Kidney epithelial cell (primary cell): Measurements from ENCODE around the gene ADAMTS4. TPM values are rescaled to one million over a fixed set of nuclear protein-coding genes. Genes with fewer than 3 reads are reported as not detected.

ENCODE experiments used
- DNase-seq: peaks from one replicate; pipeline ENCODE4 v3.0.0-alpha.2; 2010; ENCODE audit warnings: low read depth
- H3K27me3 ChIP-seq: 2 replicates; pipeline ENCODE4 v1.6.0; 2011; ENCODE audit warnings: low read length; ENCODE audit not compliant: control insufficient read depth, insufficient read depth
- H3K36me3 ChIP-seq: 2 replicates; pipeline ENCODE4 v1.5.1; 2011; ENCODE audit warnings: low read length; ENCODE audit not compliant: control insufficient read depth, insufficient read depth
- H3K4me3 ChIP-seq: 2 replicates; pipeline ENCODE4 v1.5.1; 2011; ENCODE audit warnings: low read depth, mild to moderate bottlenecking, control low read depth, low read length
- total RNA-seq: library from RNA; depleted of rRNA; stranded (reverse); fragments of >200 nt; gene quantifications from 2 replicates; pipeline ENCODE4 v1.2.3, GENCODE V29; 2015
- TF ChIP-seq, protein P1 (sequence below): IDR thresholded peaks from 2 replicates; pipeline ENCODE4 v1.5.1; 2011; ENCODE audit warnings: mild to moderate bottlenecking, moderate library complexity, low read length, control low read depth, inconsistent platforms; ENCODE audit not compliant: insufficient read depth, poor library complexity, severe bottlenecking

Gene ADAMTS4
- total RNA-seq, 1 donor from 2014 or later, result 0.33 TPM

DNA sequence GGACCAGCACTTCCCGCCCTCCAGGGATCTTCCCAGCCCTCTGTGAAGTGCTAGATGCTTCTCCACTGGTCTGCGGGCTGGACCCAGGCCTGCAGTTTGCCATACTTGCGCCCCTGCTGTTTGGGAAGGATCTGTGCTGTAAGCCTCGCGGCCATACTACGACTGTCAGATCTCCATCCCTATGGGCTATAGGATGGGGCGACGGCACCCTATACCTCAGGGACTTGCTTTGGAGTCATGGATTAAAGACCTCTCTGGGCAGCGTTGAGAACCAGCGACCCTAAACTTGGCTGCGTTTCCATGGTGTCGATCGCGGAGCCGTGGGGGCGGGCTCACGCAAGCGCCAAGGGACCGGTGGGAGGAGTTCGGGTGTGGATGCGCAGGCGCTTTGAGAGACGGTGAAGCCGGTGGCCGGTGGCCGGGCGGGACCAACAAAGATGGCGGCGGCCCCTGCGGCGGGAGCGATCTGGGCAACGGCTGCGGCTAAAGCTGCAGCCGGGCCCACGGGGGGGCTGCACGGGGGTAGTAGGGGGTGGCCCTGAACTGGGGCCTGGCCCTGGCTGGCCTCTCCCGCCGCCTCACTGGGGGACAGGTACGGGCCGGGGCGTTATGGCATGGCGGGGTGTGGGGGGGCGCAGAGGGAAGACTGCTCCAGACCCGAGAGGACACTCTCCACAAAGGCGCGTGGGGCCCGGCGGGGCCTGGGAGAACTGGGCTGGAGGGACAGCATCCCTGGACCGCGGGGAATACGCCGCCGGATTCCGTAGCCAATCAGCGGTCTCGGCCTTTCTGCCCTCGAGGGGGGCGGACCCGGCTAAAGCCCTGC lies 39.6 kb downstream of the ADAMTS4 start, which contains the start of gene USP21:
Gene USP21, plus strand, starts transcription at position 414 of the 826 bp plus-strand sequence. CDS start 1,141 bp downstream, outside the sequence.
- Histone ChIP-seq H3K27me3 (no peaks in the 10 kb centered on the region), H3K36me3 (peaks cover 1% of the 10 kb centered on the region), H3K4me3 (peak within 1 kb of the TSS; percentile 63)
- TF ChIP-seq, protein P1, sequence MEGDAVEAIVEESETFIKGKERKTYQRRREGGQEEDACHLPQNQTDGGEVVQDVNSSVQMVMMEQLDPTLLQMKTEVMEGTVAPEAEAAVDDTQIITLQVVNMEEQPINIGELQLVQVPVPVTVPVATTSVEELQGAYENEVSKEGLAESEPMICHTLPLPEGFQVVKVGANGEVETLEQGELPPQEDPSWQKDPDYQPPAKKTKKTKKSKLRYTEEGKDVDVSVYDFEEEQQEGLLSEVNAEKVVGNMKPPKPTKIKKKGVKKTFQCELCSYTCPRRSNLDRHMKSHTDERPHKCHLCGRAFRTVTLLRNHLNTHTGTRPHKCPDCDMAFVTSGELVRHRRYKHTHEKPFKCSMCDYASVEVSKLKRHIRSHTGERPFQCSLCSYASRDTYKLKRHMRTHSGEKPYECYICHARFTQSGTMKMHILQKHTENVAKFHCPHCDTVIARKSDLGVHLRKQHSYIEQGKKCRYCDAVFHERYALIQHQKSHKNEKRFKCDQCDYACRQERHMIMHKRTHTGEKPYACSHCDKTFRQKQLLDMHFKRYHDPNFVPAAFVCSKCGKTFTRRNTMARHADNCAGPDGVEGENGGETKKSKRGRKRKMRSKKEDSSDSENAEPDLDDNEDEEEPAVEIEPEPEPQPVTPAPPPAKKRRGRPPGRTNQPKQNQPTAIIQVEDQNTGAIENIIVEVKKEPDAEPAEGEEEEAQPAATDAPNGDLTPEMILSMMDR, result peak; percentile 52
- DNase-seq, result no peak

DNA sequence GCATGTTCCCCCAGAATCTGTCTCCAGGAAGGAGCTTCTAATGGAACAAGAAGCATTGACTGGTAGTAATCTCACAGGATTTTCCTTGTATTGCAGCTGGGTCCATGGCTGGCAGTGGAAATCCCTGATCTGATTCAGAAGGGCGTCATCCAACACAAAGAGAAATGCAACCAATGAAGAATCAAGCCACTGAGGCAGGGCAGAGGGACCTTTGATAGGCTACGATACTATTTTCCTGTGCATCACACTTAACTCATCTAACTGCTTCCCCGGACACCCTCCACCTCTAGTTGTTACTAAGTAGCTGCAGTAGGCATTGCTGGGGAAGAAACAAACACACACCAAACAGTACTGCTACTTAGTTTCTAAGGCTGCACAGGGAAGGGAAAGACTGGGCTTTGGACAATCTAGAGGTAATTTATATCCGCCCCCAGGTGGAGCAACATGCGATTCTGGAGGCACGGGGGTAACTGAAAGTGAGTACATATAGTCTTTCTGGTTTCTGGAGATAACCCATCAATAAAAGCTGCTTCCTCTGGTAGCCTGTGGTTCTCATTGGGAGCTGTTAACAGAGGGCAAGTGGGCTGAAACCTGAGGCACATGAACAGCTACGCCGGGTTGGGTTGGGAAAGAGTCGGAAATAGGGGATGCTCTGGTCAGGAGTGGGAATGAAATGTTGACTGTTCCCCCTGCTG lies 40.4 kb downstream of the ADAMTS4 start:
- TF ChIP-seq, protein P1, result no peak
- H3K27me3 ChIP-seq, result no peaks in the 10 kb centered on the region
- DNase-seq, result no peak
- H3K4me3 ChIP-seq, result no peak overlapping the region
- peaks cover 1% of the 10 kb centered on the region for H3K36me3 ChIP-seq

DNA sequence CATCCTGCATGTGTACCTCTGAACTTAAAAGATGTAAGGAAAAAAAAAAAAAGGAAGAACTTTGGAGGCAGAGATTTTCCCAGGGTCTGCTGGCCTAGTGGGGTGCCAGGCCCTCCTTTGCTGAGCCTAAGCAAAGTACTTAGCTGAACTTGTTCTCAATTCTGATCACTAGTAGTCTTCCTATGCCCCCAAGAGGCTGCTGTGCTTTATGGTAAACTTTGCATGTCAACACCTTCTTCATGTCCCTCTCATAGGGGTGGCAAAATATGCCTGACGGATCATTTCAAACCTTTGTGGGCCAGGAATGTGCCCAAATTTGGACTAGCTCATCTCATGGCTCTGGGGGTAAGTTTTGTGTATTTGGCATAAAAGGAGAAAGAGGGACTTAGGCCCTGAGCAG lies 41.0 kb downstream of the ADAMTS4 start:
- Histone ChIP-seq H3K4me3 (no peak overlapping the region), H3K36me3 (peaks cover 1% of the 10 kb centered on the region), H3K27me3 (no peaks in the 10 kb centered on the region)
- TF ChIP-seq, protein P1, result no peak
- no peak for DNase-seq

DNA sequence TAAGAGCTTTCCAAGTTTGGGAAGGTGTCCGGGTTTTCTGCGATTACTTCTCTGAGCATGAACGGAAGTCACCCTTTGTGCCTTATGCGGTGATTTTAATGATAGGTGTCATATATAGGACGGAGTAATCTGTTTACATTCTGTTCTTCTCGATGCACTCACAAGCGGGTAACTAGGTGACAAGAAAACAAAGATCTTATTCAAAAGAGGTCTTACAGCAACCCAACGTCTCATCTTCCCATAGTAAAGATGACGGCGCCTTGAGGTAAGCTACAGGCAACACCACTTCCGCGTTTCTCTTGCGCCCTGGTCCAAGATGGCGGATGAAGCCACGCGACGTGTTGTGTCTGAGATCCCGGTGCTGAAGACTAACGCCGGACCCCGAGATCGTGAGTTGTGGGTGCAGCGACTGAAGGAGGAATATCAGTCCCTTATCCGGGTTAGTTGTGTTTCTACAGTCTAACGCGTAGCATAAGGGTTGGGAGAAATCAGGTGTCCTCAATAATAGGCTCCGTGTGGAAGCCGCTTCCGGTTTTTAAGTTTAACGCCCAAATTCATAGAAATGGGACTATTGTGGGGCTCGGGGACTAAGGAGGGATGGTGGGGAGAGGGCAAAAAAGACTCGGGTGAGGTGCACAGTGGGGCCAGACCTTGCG lies 45.0 kb downstream of the ADAMTS4 start, which contains the start of gene UFC1:
Gene UFC1, plus strand, starts transcription at position 297 of the 656 bp plus-strand sequence. Its CDS starts 20 bp downstream, at position 317.
- H3K27me3 ChIP-seq, result no peaks in the 10 kb centered on the region
- TF ChIP-seq, protein P1, result no peak
- H3K4me3 ChIP-seq, result peak within 1 kb of the TSS; percentile 83
- DNase-seq, result no peak
- H3K36me3 ChIP-seq, result peaks cover 1% of the 10 kb centered on the region

DNA sequence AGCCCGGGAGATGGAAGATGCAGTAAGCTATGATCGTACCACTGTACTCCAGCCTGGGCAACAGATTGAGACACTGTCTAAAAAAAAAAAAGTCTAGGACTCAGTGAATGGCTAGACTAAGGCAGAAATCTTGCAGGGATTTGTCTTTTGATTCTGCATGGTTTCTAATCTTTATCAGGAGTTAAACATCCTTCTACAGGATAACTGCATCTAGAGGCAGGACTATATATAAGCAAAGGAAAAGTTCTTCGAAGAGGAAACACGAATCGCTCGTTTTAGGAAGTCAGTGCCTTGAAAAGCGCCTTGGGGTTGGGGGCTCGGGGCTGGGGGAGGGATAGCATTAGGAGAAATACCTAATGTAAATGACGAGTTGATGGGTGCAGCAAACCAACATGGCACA lies 45.7 kb downstream of the ADAMTS4 start:
- Histone ChIP-seq H3K27me3 (no peaks in the 10 kb centered on the region), H3K4me3 (peak overlapping the region; percentile 83), H3K36me3 (peaks cover 1% of the 10 kb centered on the region)
- DNase-seq, result no peak
- TF ChIP-seq, protein P1, result no peak
